SK-N-SH (cell line): Measurements from ENCODE around the gene SRD5A3. TPM values are rescaled to one million over a fixed set of nuclear protein-coding genes. Genes with fewer than 3 reads are reported as not detected.

Source experiments
- CTCF ChIA-PET: fragments of 300-600, 350-600 bp; formaldehyde crosslinking; extraction: SDS; loops from one replicate; lab custom pipeline; 2021; lab: Yijun Ruan, JAX
- POLR2A ChIA-PET: fragments of 350-600 bp; sonication (Branson Sonifier 250); formaldehyde crosslinking; extraction: SDS; loops from one replicate; lab custom pipeline; 2020; ENCODE audit warnings: antibody characterized with exemption, inconsistent platforms; lab: Yijun Ruan, JAX
- DNase-seq: peaks from one replicate; pipeline ENCODE4 v3.0.0; 2012
- H2AFZ ChIP-seq: fragments of 200-600 bp; sonication (generic); 2 replicates; pipeline ENCODE4 v1.8.1; 2016; ENCODE audit warnings: antibody characterized with exemption, mild to moderate bottlenecking, low read depth
- H3F3A ChIP-seq: fragments of 200-600 bp; sonication (generic); replicated peaks from 2 replicates; pipeline ENCODE3; 2016; ENCODE audit warnings: antibody characterized with exemption, mild to moderate bottlenecking; ENCODE audit not compliant: insufficient read depth
- H3K27ac ChIP-seq, 2 experiments: fragments of 200-500 bp in 1 of 2; fragments of 200-600 bp in 1 of 2; sonication (Bioruptor generic) in 1 of 2; sonication (generic), shearing (Covaris generic) in 1 of 2; 2 replicates each; pipeline versions ENCODE4 v1.5.1 to v1.6.1; 2014 to 2016; ENCODE audit warnings: low read depth in 2 of 2, inconsistent platforms in 1 of 2, low read length in 1 of 2, mild to moderate bottlenecking in 1 of 2, mixed read lengths in 1 of 2
- H3K27me3 ChIP-seq: fragments of 200-600 bp; sonication (generic), shearing (Covaris generic); 2 replicates; pipeline ENCODE4 v1.6.1; 2016; ENCODE audit warnings: mixed run types; ENCODE audit not compliant: insufficient read depth
- H3K36me3 ChIP-seq, 2 experiments: fragments of 200-500 bp in 1 of 2; fragments of 200-600 bp in 1 of 2; sonication (Bioruptor generic) in 1 of 2; sonication (generic) in 1 of 2; replicated peaks in 1 of 2; 2 replicates each; pipeline versions ENCODE3 to v1.5.1; 2014 to 2016; ENCODE audit warnings: low read length in 1 of 2, mild to moderate bottlenecking in 1 of 2; ENCODE audit not compliant: insufficient read depth in 2 of 2, control insufficient read depth in 1 of 2
- H3K4me1 ChIP-seq, 2 experiments: fragments of 200-500 bp in 1 of 2; fragments of 200-600 bp in 1 of 2; sonication (Bioruptor generic) in 1 of 2; sonication (generic), shearing (Covaris generic) in 1 of 2; 2 replicates each; pipeline versions ENCODE4 v1.5.1 to v1.6.1; 2014 to 2016; ENCODE audit warnings: low read depth in 1 of 2, low read length in 1 of 2, mixed run types in 1 of 2; ENCODE audit not compliant: insufficient read depth in 2 of 2, control insufficient read depth in 1 of 2
- H3K4me2 ChIP-seq: fragments of 200-600 bp; sonication (generic), shearing (Covaris generic); 2 replicates; pipeline ENCODE4 v1.6.1; 2017; ENCODE audit warnings: mixed run types
- H3K4me3 ChIP-seq, 2 experiments: fragments of 200-500 bp in 1 of 2; fragments of 200-600 bp in 1 of 2; sonication (Bioruptor generic) in 1 of 2; sonication (generic), shearing (Covaris generic) in 1 of 2; 2 replicates each; pipeline versions ENCODE4 v1.5.1 to v1.8.1; 2014 to 2016; ENCODE audit warnings: low read depth in 2 of 2, inconsistent platforms in 1 of 2, low read length in 1 of 2, mild to moderate bottlenecking in 1 of 2, mixed read lengths in 1 of 2, moderate library complexity in 1 of 2
- H3K79me2 ChIP-seq: fragments of 200-600 bp; sonication (generic); 2 replicates; pipeline ENCODE4 v1.8.1; 2017; ENCODE audit warnings: mild to moderate bottlenecking; ENCODE audit not compliant: insufficient read depth
- H3K9ac ChIP-seq: fragments of 200-600 bp; sonication (generic); 2 replicates; pipeline ENCODE4 v1.6.1; 2017; ENCODE audit warnings: mixed run types
- H3K9me2 ChIP-seq: fragments of 200-600 bp; sonication (generic); 2 replicates; pipeline ENCODE4 v1.6.1; 2017; ENCODE audit warnings: mixed run types
- H3K9me3 ChIP-seq: fragments of 200-600 bp; sonication (generic); 2 replicates; pipeline ENCODE4 v1.6.1; 2017; ENCODE audit warnings: mixed run types, mild to moderate bottlenecking, moderate library complexity
- H4K20me1 ChIP-seq: fragments of 200-600 bp; sonication (generic); 2 replicates; pipeline ENCODE4 v1.6.1; 2017; ENCODE audit warnings: mild to moderate bottlenecking, mixed run types; ENCODE audit not compliant: insufficient read depth
- CHD2 ChIP-seq: fragments of 150-350 bp; IDR thresholded peaks from 2 replicates; pipeline ENCODE4 v1.6.1; 2018; ENCODE audit warnings: low read length; ENCODE audit not compliant: partially characterized antibody
- CTCF ChIP-seq: fragments of 200-600 bp; sonication (generic); IDR thresholded peaks from 2 replicates; pipeline ENCODE4 v1.6.1; 2017; ENCODE audit warnings: antibody characterized with exemption, mild to moderate bottlenecking, moderate library complexity
- ELF1 ChIP-seq: IDR thresholded peaks from 2 replicates; pipeline ENCODE4 v1.4.0; 2012
- EP300 ChIP-seq, 2 experiments: IDR thresholded peaks; 2 replicates each; pipeline versions ENCODE4 v1.4.0 to v1.6.1; 2012; ENCODE audit warnings: borderline replicate concordance in 1 of 2, low read depth in 1 of 2, low read length in 1 of 2
- FOXM1 ChIP-seq: IDR thresholded peaks from 2 replicates; pipeline ENCODE4 v1.4.0; 2012; ENCODE audit warnings: low read depth, mild to moderate bottlenecking
- GABPA ChIP-seq: IDR thresholded peaks from 2 replicates; pipeline ENCODE4 v1.4.0; 2012; ENCODE audit warnings: low read depth, mild to moderate bottlenecking
- GATA2 ChIP-seq: sonication (generic); formaldehyde crosslinking; IDR thresholded peaks from 2 replicates; pipeline ENCODE4 v1.5.0; 2020; ENCODE audit warnings: mild to moderate bottlenecking, missing genetic modification reagents
- MAX ChIP-seq: IDR thresholded peaks from 2 replicates; pipeline ENCODE4 v1.4.0; 2012; ENCODE audit warnings: low read depth
- MEF2A ChIP-seq: IDR thresholded peaks from 2 replicates; pipeline ENCODE4 v1.4.0; 2012; ENCODE audit warnings: low read depth, borderline replicate concordance
- MXI1 ChIP-seq: IDR thresholded peaks from 2 replicates; pipeline ENCODE4 v1.6.1; 2012; ENCODE audit warnings: mild to moderate bottlenecking, low read depth, low read length, improper control_type of control experiment
- PBX3 ChIP-seq: IDR thresholded peaks from 2 replicates; pipeline ENCODE4; 2012
- RCOR1 ChIP-seq: fragments of 150-350 bp; IDR thresholded peaks from 2 replicates; pipeline ENCODE4 v1.6.1; 2017; ENCODE audit warnings: antibody characterized with exemption, low read length
- REST ChIP-seq: IDR thresholded peaks from 2 replicates; pipeline ENCODE4 v1.6.1; 2012; ENCODE audit warnings: mild to moderate bottlenecking, low read depth, low read length, moderate library complexity
- RFX5 ChIP-seq: IDR thresholded peaks from 2 replicates; pipeline ENCODE4 v1.6.1; 2012; ENCODE audit warnings: mild to moderate bottlenecking, improper control_type of control experiment, low read length
- SMC3 ChIP-seq: IDR thresholded peaks from 2 replicates; pipeline ENCODE4 v1.6.1; 2012; ENCODE audit warnings: low read depth, low read length, improper control_type of control experiment
- TAF1 ChIP-seq: IDR thresholded peaks from 2 replicates; pipeline ENCODE4 v1.6.1; 2012; ENCODE audit warnings: low read depth, mild to moderate bottlenecking, low read length, moderate library complexity, borderline replicate concordance
- TCF12 ChIP-seq: IDR thresholded peaks from 2 replicates; pipeline ENCODE4 v1.4.0; 2012
- YY1 ChIP-seq: IDR thresholded peaks from 2 replicates; pipeline ENCODE4 v1.4.0; 2012; ENCODE audit warnings: low read depth, mild to moderate bottlenecking
- ZBTB33 ChIP-seq: IDR thresholded peaks from 2 replicates; pipeline ENCODE4 v1.4.0; 2012; ENCODE audit warnings: low read depth, borderline replicate concordance
- WGBS: methylation state at CpG from one replicate; pipeline ENCODE4 v1.1.6; 2017; ENCODE audit warnings: low lambda C conversion rate; 5-methylcytosine and 5-hydroxymethylcytosine counted together
- polyA plus RNA-seq, 3 experiments: library from polyadenylated mRNA; depleted of rRNA; stranded (reverse); fragments of >200 nt; gene quantifications; 2 replicates each; pipeline ENCODE4 v1.2.3, GENCODE V29; 2012

The SRD5A3 gene
- polyA plus RNA-seq, 1 of the 3 experiments (the other 2 are of a cell fraction): 5.1 TPM

- Histone ChIP-seq H2AFZ (no peak overlapping the region), H3K79me2 (no peaks in the 10 kb centered on the region), H3K9me2 (no peaks in the 10 kb centered on the region), H3K27me3 (no peaks in the 10 kb centered on the region), H3K36me3 (peaks cover 0 to 5% of the 10 kb centered on the region in 2 experiments), H4K20me1 (no peaks in the 10 kb centered on the region), H3K9ac (no peak overlapping the region), H3K4me2 (no peak overlapping the region), H3K4me1 (no peaks in the 10 kb centered on the region), H3K9me3 (no peaks in the 10 kb centered on the region), H3K4me3 (no peak overlapping the region), H3F3A (no peaks in the 10 kb centered on the region), H3K27ac (no peak overlapping the region)
- WGBS: 83% methylated on average over 6 of the region's 6 CpGs
- ChIA-PET CTCF (interaction anchor here (1.5 to 1.7 kb wide), 3 partner anchors 12 to 28 kb away, joined by 3 to 4 read pairs (median 3); no protein-coding TSS in a partner anchor), POLR2A (no interaction called here)
- TF ChIP-seq YY1: no peak
- TF ChIP-seq REST: no peak
- no peak for TF ChIP-seq PBX3
- TF ChIP-seq CHD2: no peak
- TF ChIP-seq RFX5: no peak
- no peak for TF ChIP-seq FOXM1
- TF ChIP-seq EP300 (IDR thresholded peaks at IDR 0.05; ENCODE audit: borderline replicate concordance in 1 of 2, low read depth in 1 of 2, low read length in 1 of 2): no peak
- no peak for TF ChIP-seq MAX
- no peak for TF ChIP-seq GATA2
- no peak for TF ChIP-seq SMC3
- no peak for TF ChIP-seq MXI1
- no peak for TF ChIP-seq ZBTB33
- TF ChIP-seq CTCF: no peak
- no peak for TF ChIP-seq GABPA
- no peak for TF ChIP-seq TCF12
- no peak for TF ChIP-seq TAF1
- no peak for TF ChIP-seq ELF1
- TF ChIP-seq RCOR1: no peak
- no peak for TF ChIP-seq MEF2A
- DNase-seq: no peak
Observed at GRCh38 chr4:55367084-55367722, 21.2 kb downstream of the SRD5A3 start.
